ENCODE results near the gene SRSF3. TPM values are rescaled to one million over a fixed set of nuclear protein-coding genes. Genes with fewer than 3 reads are reported as not detected.

The SRSF3 gene
- total RNA-seq, 2 donors from 2014 or later = 86.4 to 113 TPM

DNA sequence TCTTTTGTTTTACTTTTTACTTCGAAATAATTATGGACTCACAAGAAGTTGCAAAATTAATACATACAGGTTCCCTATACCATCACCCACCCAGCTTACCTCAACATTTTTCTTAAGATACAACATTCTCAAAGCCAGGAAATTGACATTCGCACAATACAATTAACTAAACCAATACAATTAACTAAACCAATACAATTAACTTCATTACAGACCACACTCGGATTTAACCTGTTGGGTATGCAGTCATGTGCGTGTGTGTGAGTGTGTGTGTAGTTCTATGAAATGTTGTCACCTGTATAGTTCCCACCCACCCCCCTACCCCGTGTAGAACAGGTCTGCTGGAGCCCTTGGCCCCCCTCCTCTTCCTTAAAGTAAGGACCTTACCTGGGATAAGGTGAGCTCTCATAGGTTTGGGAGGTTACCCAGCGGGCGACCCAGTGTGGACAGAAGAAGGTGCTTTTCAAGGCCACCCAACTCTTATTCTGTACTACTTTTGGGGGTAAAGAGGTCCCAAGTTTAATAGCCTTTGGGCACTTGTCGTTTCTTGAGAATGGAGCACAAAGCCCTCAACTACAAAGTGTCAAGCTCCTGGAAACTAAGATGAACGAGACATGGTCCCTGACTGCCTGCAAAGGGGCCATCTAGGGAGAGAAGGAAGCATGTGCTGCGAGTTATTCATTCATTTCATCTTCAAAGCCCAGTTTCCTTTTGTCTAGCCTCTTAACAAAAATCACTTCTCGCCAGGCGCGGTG, 46.3 kb upstream of the SRSF3 start:
- Histone ChIP-seq H3K27ac (peak overlapping the region in 3 of 4 donors; percentile 89 to 92 (median 92)), H3K9me3 (no peaks in the 10 kb centered on the region), H3K4me1 (peaks cover 33% of the 10 kb centered on the region), H3K4me3 (no peak overlapping the region), H3K27me3 (no peaks in the 10 kb centered on the region), H3K36me3 (replicated peaks in 1 of 2; ENCODE audit: insufficient read depth in 1 of 2, low read depth in 2 of 2) (no peaks in the 10 kb centered on the region)
- DNase-seq = no peak
- intact Hi-C loops (cut with DNase I) = no loop called here
- 56 to 61% methylated on average over 13 of the region's 13 CpGs for WGBS, 2 donors
- TF ChIP-seq, protein P1, sequence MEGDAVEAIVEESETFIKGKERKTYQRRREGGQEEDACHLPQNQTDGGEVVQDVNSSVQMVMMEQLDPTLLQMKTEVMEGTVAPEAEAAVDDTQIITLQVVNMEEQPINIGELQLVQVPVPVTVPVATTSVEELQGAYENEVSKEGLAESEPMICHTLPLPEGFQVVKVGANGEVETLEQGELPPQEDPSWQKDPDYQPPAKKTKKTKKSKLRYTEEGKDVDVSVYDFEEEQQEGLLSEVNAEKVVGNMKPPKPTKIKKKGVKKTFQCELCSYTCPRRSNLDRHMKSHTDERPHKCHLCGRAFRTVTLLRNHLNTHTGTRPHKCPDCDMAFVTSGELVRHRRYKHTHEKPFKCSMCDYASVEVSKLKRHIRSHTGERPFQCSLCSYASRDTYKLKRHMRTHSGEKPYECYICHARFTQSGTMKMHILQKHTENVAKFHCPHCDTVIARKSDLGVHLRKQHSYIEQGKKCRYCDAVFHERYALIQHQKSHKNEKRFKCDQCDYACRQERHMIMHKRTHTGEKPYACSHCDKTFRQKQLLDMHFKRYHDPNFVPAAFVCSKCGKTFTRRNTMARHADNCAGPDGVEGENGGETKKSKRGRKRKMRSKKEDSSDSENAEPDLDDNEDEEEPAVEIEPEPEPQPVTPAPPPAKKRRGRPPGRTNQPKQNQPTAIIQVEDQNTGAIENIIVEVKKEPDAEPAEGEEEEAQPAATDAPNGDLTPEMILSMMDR (IDR thresholded peaks at IDR 0.05) = no peak
- no peak for TF ChIP-seq POLR2A (IDR thresholded peaks at IDR 0.05)
- no peak for ATAC-seq

- DNase-seq (no peak), ATAC-seq (no peak)
- intact Hi-C loops (cut with DNase I) = no loop called here
- WGBS, 2 donors = 82 to 86% methylated on average over 2 of the region's 2 CpGs
- H3K27me3 ChIP-seq = no peaks in the 10 kb centered on the region
- H3K4me1 ChIP-seq = peaks cover 33% of the 10 kb centered on the region
- TF ChIP-seq, protein P1 (IDR thresholded peaks at IDR 0.05) = no peak
- no peak for TF ChIP-seq POLR2A (IDR thresholded peaks at IDR 0.05)
- no peaks in the 10 kb centered on the region for H3K36me3 ChIP-seq (replicated peaks in 1 of 2; ENCODE audit: insufficient read depth in 1 of 2, low read depth in 2 of 2)
- H3K4me3 ChIP-seq = no peak overlapping the region
- no peak overlapping the region for H3K27ac ChIP-seq
- no peaks in the 10 kb centered on the region for H3K9me3 ChIP-seq
Measured at GRCh38 chr6:36548401-36548743, 45.8 kb upstream of the SRSF3 start.

- intact Hi-C loops (cut with DNase I) = no loop called here
- Histone ChIP-seq H3K4me3 (no peak overlapping the region), H3K27ac (no peak overlapping the region), H3K27me3 (no peaks in the 10 kb centered on the region), H3K36me3 (replicated peaks in 1 of 2; ENCODE audit: insufficient read depth in 1 of 2, low read depth in 2 of 2) (no peaks in the 10 kb centered on the region), H3K4me1 (peaks cover 17% of the 10 kb centered on the region), H3K9me3 (no peaks in the 10 kb centered on the region)
- no peak for DNase-seq
- no peak for ATAC-seq
- 67 to 68% methylated on average over 1 of the region's 1 CpG for WGBS, 2 donors
- TF ChIP-seq POLR2A (IDR thresholded peaks at IDR 0.05) = no peak
- TF ChIP-seq, protein P1 (IDR thresholded peaks at IDR 0.05) = no peak
Measured at GRCh38 chr6:36550473-36551000, 43.6 kb upstream of the SRSF3 start.

GRCh38 chr6:36555750-36556252, 38.4 kb upstream of the SRSF3 start:
- no peak overlapping the region for H3K4me3 ChIP-seq
- intact Hi-C loops (cut with DNase I) = no loop called here
- no peak for TF ChIP-seq POLR2A (IDR thresholded peaks at IDR 0.05)
- TF ChIP-seq, protein P1 (IDR thresholded peaks at IDR 0.05) = no peak
- no peak overlapping the region for H3K27ac ChIP-seq
- H3K27me3 ChIP-seq = no peaks in the 10 kb centered on the region
- no peaks in the 10 kb centered on the region for H3K4me1 ChIP-seq
- DNase-seq (no peak), ATAC-seq (no peak)
- no peaks in the 10 kb centered on the region for H3K9me3 ChIP-seq
- no peaks in the 10 kb centered on the region for H3K36me3 ChIP-seq (replicated peaks in 1 of 2; ENCODE audit: insufficient read depth in 1 of 2, low read depth in 2 of 2)
- whole genome bisulfite sequencing, 2 donors = 57 to 71% methylated on average over 1 of the region's 1 CpG
